ENCODE results near the gene CDKN1C.

DNA sequence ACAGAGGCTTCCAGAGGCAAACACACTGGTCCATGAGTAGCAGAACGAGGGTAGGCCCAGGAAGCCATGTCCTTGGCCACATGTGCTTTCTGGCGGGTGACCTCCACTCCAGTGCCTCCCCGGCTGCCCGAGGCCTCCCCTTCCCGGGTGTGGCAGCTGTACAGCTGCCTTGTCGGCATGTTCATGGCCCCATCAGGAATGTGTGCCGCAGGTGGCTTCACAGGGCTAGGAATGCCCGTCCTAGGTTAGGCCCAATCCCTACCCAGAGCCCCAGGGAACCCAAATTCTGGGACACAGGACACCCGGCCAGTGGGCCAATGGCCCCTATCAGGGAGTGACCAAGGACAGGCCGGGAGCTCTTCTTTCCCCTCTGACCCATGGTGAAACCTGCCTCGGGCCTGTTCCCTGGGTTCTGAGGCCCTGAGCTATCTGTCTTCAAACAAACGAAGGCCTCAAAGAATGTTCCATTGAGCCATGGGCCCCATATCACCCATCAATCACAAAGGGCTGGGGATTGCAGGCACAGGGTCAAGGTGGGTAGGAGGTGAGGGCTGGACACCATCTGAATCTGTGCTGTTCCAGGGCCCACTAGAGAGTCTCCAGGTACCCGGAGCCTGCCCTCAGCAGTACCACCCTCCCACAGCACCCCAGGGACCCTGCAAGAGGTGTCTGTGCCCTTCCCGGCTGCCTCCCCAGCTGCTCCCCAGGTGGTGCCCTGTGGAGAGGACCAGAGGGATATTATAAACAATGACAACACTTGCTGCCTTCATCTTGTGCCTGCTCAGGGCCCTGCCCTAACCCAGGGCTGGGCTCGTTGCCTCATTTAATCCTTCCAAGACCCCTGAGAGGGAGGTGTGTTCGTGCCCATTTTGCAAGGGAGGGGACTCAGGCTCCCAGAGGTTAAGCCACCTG is 4.0 kb upstream of the CDKN1C start:
- TF ChIP-seq POLR2AphosphoS5 (IDR thresholded peaks at IDR 0.05) = no peak
- TF ChIP-seq, protein P1, sequence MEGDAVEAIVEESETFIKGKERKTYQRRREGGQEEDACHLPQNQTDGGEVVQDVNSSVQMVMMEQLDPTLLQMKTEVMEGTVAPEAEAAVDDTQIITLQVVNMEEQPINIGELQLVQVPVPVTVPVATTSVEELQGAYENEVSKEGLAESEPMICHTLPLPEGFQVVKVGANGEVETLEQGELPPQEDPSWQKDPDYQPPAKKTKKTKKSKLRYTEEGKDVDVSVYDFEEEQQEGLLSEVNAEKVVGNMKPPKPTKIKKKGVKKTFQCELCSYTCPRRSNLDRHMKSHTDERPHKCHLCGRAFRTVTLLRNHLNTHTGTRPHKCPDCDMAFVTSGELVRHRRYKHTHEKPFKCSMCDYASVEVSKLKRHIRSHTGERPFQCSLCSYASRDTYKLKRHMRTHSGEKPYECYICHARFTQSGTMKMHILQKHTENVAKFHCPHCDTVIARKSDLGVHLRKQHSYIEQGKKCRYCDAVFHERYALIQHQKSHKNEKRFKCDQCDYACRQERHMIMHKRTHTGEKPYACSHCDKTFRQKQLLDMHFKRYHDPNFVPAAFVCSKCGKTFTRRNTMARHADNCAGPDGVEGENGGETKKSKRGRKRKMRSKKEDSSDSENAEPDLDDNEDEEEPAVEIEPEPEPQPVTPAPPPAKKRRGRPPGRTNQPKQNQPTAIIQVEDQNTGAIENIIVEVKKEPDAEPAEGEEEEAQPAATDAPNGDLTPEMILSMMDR (IDR thresholded peaks at IDR 0.05; ENCODE audit: poor library complexity, severe bottlenecking) = no peak
- TF ChIP-seq SMC3 (conservative IDR thresholded peaks at IDR 0.05; ENCODE audit: poor library complexity) = no peak
- no peak for TF ChIP-seq RAD21 (conservative IDR thresholded peaks at IDR 0.05)
- no peak for TF ChIP-seq EP300 (conservative IDR thresholded peaks at IDR 0.05; ENCODE audit: poor library complexity, severe bottlenecking)
- TF ChIP-seq EZH2 (IDR thresholded peaks at IDR 0.05; ENCODE audit: borderline replicate concordance, insufficient read depth, low read length, poor library complexity, severe bottlenecking) = no peak
- TF ChIP-seq TAF1 (IDR thresholded peaks at IDR 0.05; ENCODE audit: low read depth) = no peak

All from neural cell (in vitro differentiated cells).